Measurements from ENCODE around the gene GRID2. TPM values are rescaled to one million over a fixed set of nuclear protein-coding genes. Genes with fewer than 3 reads are reported as not detected.

GRID2 gene
- total RNA-seq, 2 experiments from 2014 or later, result not detected

- Mint-ChIP-seq H3K4me3 (no peak overlapping the region), H3K27me3 (ENCODE audit: low read depth) (no peaks in the 10 kb centered on the region), H3K4me1 (ENCODE audit: low read depth) (no peaks in the 10 kb centered on the region), H3K36me3 (ENCODE audit: low read depth) (no peaks in the 10 kb centered on the region), H3K9me3 (peaks cover 3% of the 10 kb centered on the region), H3K27ac (no peak overlapping the region)
- DNase-seq, result no peak
- intact Hi-C loops (cut with micrococcal nuclease), result no loop called here
- CTCF ChIA-PET, result no interaction called here
Measured at GRCh38 chr4:93467484-93468155, 1163.9 kb downstream of the GRID2 start.

- CTCF ChIA-PET, result no interaction called here
- intact Hi-C loops (cut with micrococcal nuclease), result no loop called here
- H3K36me3 Mint-ChIP-seq (ENCODE audit: low read depth), result no peaks in the 10 kb centered on the region
- H3K27me3 Mint-ChIP-seq (ENCODE audit: low read depth), result no peaks in the 10 kb centered on the region
- DNase-seq, result no peak
- H3K4me3 Mint-ChIP-seq, result no peak overlapping the region
- no peak overlapping the region for H3K27ac Mint-ChIP-seq
- peaks cover 3% of the 10 kb centered on the region for H3K9me3 Mint-ChIP-seq
- H3K4me1 Mint-ChIP-seq (ENCODE audit: low read depth), result no peaks in the 10 kb centered on the region
Measured at GRCh38 chr4:93469560-93469959, 1165.8 kb downstream of the GRID2 start.

GRCh38 chr4:93475730-93476129 is 1172.0 kb downstream of the GRID2 start:
- intact Hi-C loops (cut with micrococcal nuclease), result no loop called here
- Mint-ChIP-seq H3K4me1 (ENCODE audit: low read depth) (no peaks in the 10 kb centered on the region), H3K27me3 (ENCODE audit: low read depth) (no peaks in the 10 kb centered on the region), H3K27ac (no peak overlapping the region), H3K9me3 (no peaks in the 10 kb centered on the region), H3K36me3 (ENCODE audit: low read depth) (no peaks in the 10 kb centered on the region), H3K4me3 (no peak overlapping the region)
- DNase-seq, result no peak
- CTCF ChIA-PET, result no interaction called here

- Mint-ChIP-seq H3K4me3 (no peak overlapping the region), H3K27ac (no peak overlapping the region), H3K27me3 (ENCODE audit: low read depth) (no peaks in the 10 kb centered on the region), H3K36me3 (ENCODE audit: low read depth) (no peaks in the 10 kb centered on the region), H3K9me3 (no peaks in the 10 kb centered on the region), H3K4me1 (ENCODE audit: low read depth) (no peaks in the 10 kb centered on the region)
- DNase-seq, result no peak
- intact Hi-C loops (cut with micrococcal nuclease), result no loop called here
- CTCF ChIA-PET, result no interaction called here
Measured at GRCh38 chr4:93478805-93479204, 1175.0 kb downstream of the GRID2 start.

GRCh38 chr4:93480452-93480851 is 1176.7 kb downstream of the GRID2 start:
- CTCF ChIA-PET, result no interaction called here
- Mint-ChIP-seq H3K27ac (no peak overlapping the region), H3K9me3 (no peaks in the 10 kb centered on the region), H3K36me3 (ENCODE audit: low read depth) (no peaks in the 10 kb centered on the region), H3K4me3 (no peak overlapping the region), H3K27me3 (ENCODE audit: low read depth) (no peaks in the 10 kb centered on the region), H3K4me1 (ENCODE audit: low read depth) (no peaks in the 10 kb centered on the region)
- DNase-seq, result no peak
- intact Hi-C loops (cut with micrococcal nuclease), result no loop called here

- intact Hi-C loops (cut with micrococcal nuclease), result no loop called here
- CTCF ChIA-PET, result no interaction called here
- H3K36me3 Mint-ChIP-seq (ENCODE audit: low read depth), result no peaks in the 10 kb centered on the region
- H3K9me3 Mint-ChIP-seq, result peaks cover 11% of the 10 kb centered on the region
- peak overlapping the region; percentile 19 for H3K27ac Mint-ChIP-seq
- no peak for DNase-seq
- no peaks in the 10 kb centered on the region for H3K27me3 Mint-ChIP-seq (ENCODE audit: low read depth)
- no peak overlapping the region for H3K4me3 Mint-ChIP-seq
- no peaks in the 10 kb centered on the region for H3K4me1 Mint-ChIP-seq (ENCODE audit: low read depth)
Measured at GRCh38 chr4:93495346-93495745, 1191.6 kb downstream of the GRID2 start.

- intact Hi-C loops (cut with micrococcal nuclease), result no loop called here
- Mint-ChIP-seq H3K9me3 (peaks cover 10% of the 10 kb centered on the region), H3K36me3 (ENCODE audit: low read depth) (no peaks in the 10 kb centered on the region), H3K27ac (no peak overlapping the region), H3K27me3 (ENCODE audit: low read depth) (no peaks in the 10 kb centered on the region), H3K4me1 (ENCODE audit: low read depth) (no peaks in the 10 kb centered on the region), H3K4me3 (no peak overlapping the region)
- no peak for DNase-seq
- CTCF ChIA-PET, result no interaction called here
Measured at GRCh38 chr4:93501244-93501643, 1197.5 kb downstream of the GRID2 start.

GRCh38 chr4:93501946-93502345 is 1198.2 kb downstream of the GRID2 start:
- CTCF ChIA-PET, result no interaction called here
- H3K27me3 Mint-ChIP-seq (ENCODE audit: low read depth), result no peaks in the 10 kb centered on the region
- H3K9me3 Mint-ChIP-seq, result peaks cover 10% of the 10 kb centered on the region
- no peak for DNase-seq
- no peaks in the 10 kb centered on the region for H3K36me3 Mint-ChIP-seq (ENCODE audit: low read depth)
- no peaks in the 10 kb centered on the region for H3K4me1 Mint-ChIP-seq (ENCODE audit: low read depth)
- intact Hi-C loops (cut with micrococcal nuclease), result no loop called here
- H3K4me3 Mint-ChIP-seq, result no peak overlapping the region
- H3K27ac Mint-ChIP-seq, result no peak overlapping the region

- intact Hi-C loops (cut with micrococcal nuclease), result no loop called here
- H3K9me3 Mint-ChIP-seq, result peaks cover 8% of the 10 kb centered on the region
- no peaks in the 10 kb centered on the region for H3K4me1 Mint-ChIP-seq (ENCODE audit: low read depth)
- no peaks in the 10 kb centered on the region for H3K36me3 Mint-ChIP-seq (ENCODE audit: low read depth)
- CTCF ChIA-PET, result no interaction called here
- no peak for DNase-seq
- H3K27ac Mint-ChIP-seq, result no peak overlapping the region
- no peaks in the 10 kb centered on the region for H3K27me3 Mint-ChIP-seq (ENCODE audit: low read depth)
- H3K4me3 Mint-ChIP-seq, result no peak overlapping the region
Measured at GRCh38 chr4:93502991-93503390, 1199.2 kb downstream of the GRID2 start.

- Mint-ChIP-seq H3K4me1 (ENCODE audit: low read depth) (no peaks in the 10 kb centered on the region), H3K27ac (no peak overlapping the region), H3K4me3 (no peak overlapping the region), H3K36me3 (ENCODE audit: low read depth) (no peaks in the 10 kb centered on the region), H3K27me3 (ENCODE audit: low read depth) (no peaks in the 10 kb centered on the region), H3K9me3 (peaks cover 4% of the 10 kb centered on the region)
- no peak for DNase-seq
- CTCF ChIA-PET, result no interaction called here
- intact Hi-C loops (cut with micrococcal nuclease), result no loop called here
Measured at GRCh38 chr4:93513851-93514250, 1210.1 kb downstream of the GRID2 start.

GRCh38 chr4:93515208-93515607 is 1211.4 kb downstream of the GRID2 start:
- intact Hi-C loops (cut with micrococcal nuclease), result no loop called here
- DNase-seq, result no peak
- Mint-ChIP-seq H3K27ac (no peak overlapping the region), H3K4me1 (ENCODE audit: low read depth) (no peaks in the 10 kb centered on the region), H3K27me3 (ENCODE audit: low read depth) (no peaks in the 10 kb centered on the region), H3K9me3 (peaks cover 4% of the 10 kb centered on the region), H3K36me3 (ENCODE audit: low read depth) (no peaks in the 10 kb centered on the region), H3K4me3 (no peak overlapping the region)
- CTCF ChIA-PET, result no interaction called here

- CTCF ChIA-PET, result no interaction called here
- no peaks in the 10 kb centered on the region for H3K36me3 Mint-ChIP-seq (ENCODE audit: low read depth)
- no peak for DNase-seq
- peaks cover 3% of the 10 kb centered on the region for H3K9me3 Mint-ChIP-seq
- intact Hi-C loops (cut with micrococcal nuclease), result no loop called here
- no peaks in the 10 kb centered on the region for H3K27me3 Mint-ChIP-seq (ENCODE audit: low read depth)
- H3K4me3 Mint-ChIP-seq, result no peak overlapping the region
- H3K27ac Mint-ChIP-seq, result no peak overlapping the region
- no peaks in the 10 kb centered on the region for H3K4me1 Mint-ChIP-seq (ENCODE audit: low read depth)
Measured at GRCh38 chr4:93529692-93530372, 1226.1 kb downstream of the GRID2 start.

GRCh38 chr4:93532234-93532633 is 1228.5 kb downstream of the GRID2 start:
- Mint-ChIP-seq H3K4me3 (no peak overlapping the region), H3K36me3 (ENCODE audit: low read depth) (no peaks in the 10 kb centered on the region), H3K27me3 (ENCODE audit: low read depth) (no peaks in the 10 kb centered on the region), H3K4me1 (ENCODE audit: low read depth) (no peaks in the 10 kb centered on the region), H3K9me3 (peaks cover 5% of the 10 kb centered on the region), H3K27ac (no peak overlapping the region)
- no peak for DNase-seq
- CTCF ChIA-PET, result no interaction called here
- intact Hi-C loops (cut with micrococcal nuclease), result no loop called here
